K562 (cell line): ENCODE measurements around the gene PTRH1. TPM values are rescaled to one million over a fixed set of nuclear protein-coding genes. Genes with fewer than 3 reads are reported as not detected.

Source experiments
- ASH1L ChIP-seq: fragments of 450-650 bp; IDR thresholded peaks from 2 replicates; pipeline ENCODE4 v1.6.1; 2018; ENCODE audit warnings: borderline replicate concordance, mild to moderate bottlenecking, low read depth; ENCODE audit not compliant: partially characterized antibody
- BRF1 ChIP-seq: IDR thresholded peaks from 3 replicates; pipeline ENCODE4 v1.6.1; 2011; ENCODE audit warnings: borderline replicate concordance, mild to moderate bottlenecking; ENCODE audit not compliant: insufficient read length; ENCODE audit errors: extremely low read depth
- CTBP1 ChIP-seq: fragments of 450-650 bp; IDR thresholded peaks from 2 replicates; pipeline ENCODE4 v1.6.1; 2016; ENCODE audit warnings: borderline replicate concordance
- KAT7 ChIP-seq: sonication (generic); formaldehyde crosslinking; IDR thresholded peaks from 2 replicates; pipeline ENCODE4 v1.8.0; 2022; ENCODE audit warnings: missing genetic modification reagents, mild to moderate bottlenecking, borderline replicate concordance
- KLF13 ChIP-seq: fragments of 450-650 bp; IDR thresholded peaks from 2 replicates; pipeline ENCODE4 v1.6.1; 2016; ENCODE audit warnings: missing genetic modification characterization, low read depth, mild to moderate bottlenecking, missing compliant biosample characterization, moderate library complexity, borderline replicate concordance
- LCOR ChIP-seq: sonication (generic); formaldehyde crosslinking; IDR thresholded peaks from 2 replicates; pipeline ENCODE4 v1.8.0; 2022; ENCODE audit warnings: mild to moderate bottlenecking, missing genetic modification reagents
- PCBP1 ChIP-seq: fragments of 200-400 bp; formaldehyde crosslinking; IDR thresholded peaks from 2 replicates; pipeline ENCODE4 v1.6.1; 2018; ENCODE audit warnings: mild to moderate bottlenecking, low read depth, low read length; ENCODE audit not compliant: poor library complexity, severe bottlenecking
- PHF8 ChIP-seq: fragments of 200-600 bp; sonication (generic); IDR thresholded peaks from 2 replicates; pipeline ENCODE4 v1.6.1; 2012; ENCODE audit warnings: mixed run types, mild to moderate bottlenecking, inconsistent platforms, low read length, moderate library complexity, borderline replicate concordance
- RHOXF2B ChIP-seq: fragments of 250-450 bp; sonication (Bioruptor Pico); conservative IDR thresholded peaks from 2 replicates; pipeline ENCODE4 v1.5.1; 2021
- SMARCE1 ChIP-seq: fragments of 450-650 bp; IDR thresholded peaks from 2 replicates; pipeline ENCODE4 v1.7.1; 2016; ENCODE audit warnings: mild to moderate bottlenecking
- SNIP1 ChIP-seq: fragments of 450-650 bp; IDR thresholded peaks from 2 replicates; pipeline ENCODE4 v1.7.1; 2017; ENCODE audit warnings: low read depth, mild to moderate bottlenecking
- STAG1 ChIP-seq: sonication (generic); formaldehyde crosslinking; IDR thresholded peaks from 2 replicates; pipeline ENCODE4 v1.5.0; 2020; ENCODE audit warnings: missing genetic modification reagents, borderline replicate concordance
- TFAM ChIP-seq: fragments of 250-450 bp; sonication (Bioruptor Pico); conservative IDR thresholded peaks from 2 replicates; pipeline ENCODE4 v1.5.0; 2021; ENCODE audit warnings: mild to moderate bottlenecking, moderate library complexity
- TRIM24 ChIP-seq, 2 experiments: fragments of 450-650 bp; IDR thresholded peaks; 2 replicates each; pipeline ENCODE4 v1.6.1; 2016
- ZFPM2 ChIP-seq: fragments of 250-450 bp; sonication (Bioruptor Pico); IDR thresholded peaks from 2 replicates; pipeline ENCODE4 v1.5.1; 2022; ENCODE audit warnings: mild to moderate bottlenecking
- ZNF143 ChIP-seq: sonication (generic); formaldehyde crosslinking; IDR thresholded peaks from 2 replicates; pipeline ENCODE4 v1.9.0; 2022; ENCODE audit warnings: mild to moderate bottlenecking, missing genetic modification reagents
- polyA plus RNA-seq, 8 experiments: library from polyadenylated mRNA; depleted of rRNA in 4 of 8; stranded (reverse) in 5 of 8; unstranded in 3 of 8; fragments of >200 nt; fragmentation: Nextera tagmentation in 2 of 8; fragmentation: Illumina TruSeq in 1 of 8; extraction: Ambion mirVana in 2 of 8; extraction: Trizol in 1 of 8; gene quantifications; 2 replicates each; pipeline versions ENCODE4 v1.2.1 to v1.2.3, GENCODE V29; 2011 to 2014; ENCODE audit warnings: inconsistent platforms in 1 of 8, missing spikeins in 1 of 8
- total RNA-seq, 7 experiments: library from RNA; depleted of rRNA in 6 of 7; stranded (reverse); fragments of >200 nt in 6 of 7; fragmentation: Illumina TruSeq in 2 of 7; extraction: Trizol in 2 of 7; gene quantifications; 2 replicates each; pipeline versions ENCODE4 v1.2.1 to v1.2.3, GENCODE V29; 2011 to 2021; ENCODE audit warnings: low replicate concordance in 1 of 7
- TF ChIP-seq, protein P1 (sequence below): fragments of 450-650 bp; IDR thresholded peaks from 2 replicates; pipeline ENCODE4 v1.7.0; 2016; ENCODE audit warnings: borderline replicate concordance
- TF ChIP-seq, protein P2 (sequence below): fragments of 250-450 bp; sonication (Bioruptor Pico); IDR thresholded peaks from 2 replicates; pipeline ENCODE4 v1.5.1; 2021; ENCODE audit warnings: mild to moderate bottlenecking
- TF ChIP-seq, protein P3 (sequence below): sonication (generic); formaldehyde crosslinking; IDR thresholded peaks from 2 replicates; pipeline ENCODE4 v1.8.0; 2023; ENCODE audit warnings: missing genetic modification reagents, mild to moderate bottlenecking, borderline replicate concordance

Gene PTRH1
- total and polyA plus RNA-seq, 9 of the 15 experiments (the other 6 are each of a cell fraction or from before 2014, with no cell fraction given) = 0.63 to 43.1 (median 5.7) TPM

DNA sequence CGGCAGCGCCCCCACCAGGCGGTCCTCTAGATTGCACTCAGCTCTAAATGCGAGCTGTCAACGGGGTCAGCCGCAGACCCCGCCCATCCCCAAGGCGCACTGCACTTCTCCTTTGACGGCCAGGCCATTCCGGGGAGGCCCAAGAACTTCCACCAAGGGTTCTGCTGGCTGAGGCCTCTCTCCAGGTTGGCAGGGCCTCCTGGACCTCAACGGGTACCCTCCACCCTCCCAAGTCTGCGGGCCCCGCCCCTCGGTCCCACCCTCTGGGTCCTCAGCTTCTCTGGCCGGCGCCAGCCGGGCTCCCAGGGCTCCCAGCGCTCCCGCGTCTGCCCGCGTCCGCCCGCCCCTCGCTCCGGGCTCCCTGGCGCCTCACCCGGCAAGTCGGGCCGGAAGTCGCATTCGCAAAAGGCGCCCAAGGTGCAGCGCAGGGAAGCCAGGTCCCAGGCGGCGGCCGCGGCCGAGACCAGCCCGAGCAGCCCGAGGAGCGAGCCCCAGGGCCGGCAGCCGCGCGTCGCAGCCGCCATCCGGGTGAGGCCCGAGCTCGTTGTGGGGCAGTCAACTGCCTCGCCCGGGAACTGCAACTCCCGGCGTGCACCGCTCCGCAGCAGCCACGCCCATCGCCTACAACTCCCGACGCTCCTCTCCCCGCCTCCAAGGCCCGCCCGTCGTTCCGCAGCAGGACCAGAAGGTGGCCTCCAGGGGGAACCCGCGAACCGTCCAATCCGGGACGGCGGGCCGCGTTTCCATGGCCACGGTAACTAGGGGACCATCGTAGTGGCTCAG, 19.5 kb upstream of the PTRH1 start, which contains the start of gene TOR2A (continued):
- TF ChIP-seq, protein P1, sequence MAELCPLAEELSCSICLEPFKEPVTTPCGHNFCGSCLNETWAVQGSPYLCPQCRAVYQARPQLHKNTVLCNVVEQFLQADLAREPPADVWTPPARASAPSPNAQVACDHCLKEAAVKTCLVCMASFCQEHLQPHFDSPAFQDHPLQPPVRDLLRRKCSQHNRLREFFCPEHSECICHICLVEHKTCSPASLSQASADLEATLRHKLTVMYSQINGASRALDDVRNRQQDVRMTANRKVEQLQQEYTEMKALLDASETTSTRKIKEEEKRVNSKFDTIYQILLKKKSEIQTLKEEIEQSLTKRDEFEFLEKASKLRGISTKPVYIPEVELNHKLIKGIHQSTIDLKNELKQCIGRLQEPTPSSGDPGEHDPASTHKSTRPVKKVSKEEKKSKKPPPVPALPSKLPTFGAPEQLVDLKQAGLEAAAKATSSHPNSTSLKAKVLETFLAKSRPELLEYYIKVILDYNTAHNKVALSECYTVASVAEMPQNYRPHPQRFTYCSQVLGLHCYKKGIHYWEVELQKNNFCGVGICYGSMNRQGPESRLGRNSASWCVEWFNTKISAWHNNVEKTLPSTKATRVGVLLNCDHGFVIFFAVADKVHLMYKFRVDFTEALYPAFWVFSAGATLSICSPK = no peak
- TF ChIP-seq, protein P2, sequence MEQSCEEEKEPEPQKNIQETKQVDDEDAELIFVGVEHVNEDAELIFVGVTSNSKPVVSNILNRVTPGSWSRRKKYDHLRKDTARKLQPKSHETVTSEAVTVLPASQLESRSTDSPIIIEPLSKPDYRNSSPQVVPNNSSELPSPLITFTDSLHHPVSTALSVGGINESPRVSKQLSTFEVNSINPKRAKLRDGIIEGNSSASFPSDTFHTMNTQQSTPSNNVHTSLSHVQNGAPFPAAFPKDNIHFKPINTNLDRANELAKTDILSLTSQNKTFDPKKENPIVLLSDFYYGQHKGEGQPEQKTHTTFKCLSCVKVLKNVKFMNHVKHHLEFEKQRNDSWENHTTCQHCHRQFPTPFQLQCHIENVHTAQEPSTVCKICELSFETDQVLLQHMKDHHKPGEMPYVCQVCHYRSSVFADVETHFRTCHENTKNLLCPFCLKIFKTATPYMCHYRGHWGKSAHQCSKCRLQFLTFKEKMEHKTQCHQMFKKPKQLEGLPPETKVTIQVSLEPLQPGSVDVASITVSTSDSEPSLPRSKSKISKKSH (CRISPR knock-in tag) = no peak
- TF ChIP-seq SMARCE1 (no peak), KLF13 (tag) (peak; percentile 60; the same call in 1 of the 2 replicates), TRIM24 (IDR thresholded peaks at IDR 0.05) (no peak), LCOR (CRISPR knock-in tag) (no peak), CTBP1 (peak; percentile 79; the same call in 1 of the 2 replicates), ZNF143 (peak; percentile 96), PCBP1 (no peak), TFAM (CRISPR knock-in tag) (no peak), RHOXF2B (CRISPR knock-in tag) (no peak), ASH1L (no peak), KAT7 (CRISPR knock-in tag) (no peak), ZFPM2 (CRISPR knock-in tag) (no peak), STAG1 (peak; percentile 95), PHF8 (peak; percentile 90), BRF1 (no peak), SNIP1 (no peak)
- TF ChIP-seq, protein P3, sequence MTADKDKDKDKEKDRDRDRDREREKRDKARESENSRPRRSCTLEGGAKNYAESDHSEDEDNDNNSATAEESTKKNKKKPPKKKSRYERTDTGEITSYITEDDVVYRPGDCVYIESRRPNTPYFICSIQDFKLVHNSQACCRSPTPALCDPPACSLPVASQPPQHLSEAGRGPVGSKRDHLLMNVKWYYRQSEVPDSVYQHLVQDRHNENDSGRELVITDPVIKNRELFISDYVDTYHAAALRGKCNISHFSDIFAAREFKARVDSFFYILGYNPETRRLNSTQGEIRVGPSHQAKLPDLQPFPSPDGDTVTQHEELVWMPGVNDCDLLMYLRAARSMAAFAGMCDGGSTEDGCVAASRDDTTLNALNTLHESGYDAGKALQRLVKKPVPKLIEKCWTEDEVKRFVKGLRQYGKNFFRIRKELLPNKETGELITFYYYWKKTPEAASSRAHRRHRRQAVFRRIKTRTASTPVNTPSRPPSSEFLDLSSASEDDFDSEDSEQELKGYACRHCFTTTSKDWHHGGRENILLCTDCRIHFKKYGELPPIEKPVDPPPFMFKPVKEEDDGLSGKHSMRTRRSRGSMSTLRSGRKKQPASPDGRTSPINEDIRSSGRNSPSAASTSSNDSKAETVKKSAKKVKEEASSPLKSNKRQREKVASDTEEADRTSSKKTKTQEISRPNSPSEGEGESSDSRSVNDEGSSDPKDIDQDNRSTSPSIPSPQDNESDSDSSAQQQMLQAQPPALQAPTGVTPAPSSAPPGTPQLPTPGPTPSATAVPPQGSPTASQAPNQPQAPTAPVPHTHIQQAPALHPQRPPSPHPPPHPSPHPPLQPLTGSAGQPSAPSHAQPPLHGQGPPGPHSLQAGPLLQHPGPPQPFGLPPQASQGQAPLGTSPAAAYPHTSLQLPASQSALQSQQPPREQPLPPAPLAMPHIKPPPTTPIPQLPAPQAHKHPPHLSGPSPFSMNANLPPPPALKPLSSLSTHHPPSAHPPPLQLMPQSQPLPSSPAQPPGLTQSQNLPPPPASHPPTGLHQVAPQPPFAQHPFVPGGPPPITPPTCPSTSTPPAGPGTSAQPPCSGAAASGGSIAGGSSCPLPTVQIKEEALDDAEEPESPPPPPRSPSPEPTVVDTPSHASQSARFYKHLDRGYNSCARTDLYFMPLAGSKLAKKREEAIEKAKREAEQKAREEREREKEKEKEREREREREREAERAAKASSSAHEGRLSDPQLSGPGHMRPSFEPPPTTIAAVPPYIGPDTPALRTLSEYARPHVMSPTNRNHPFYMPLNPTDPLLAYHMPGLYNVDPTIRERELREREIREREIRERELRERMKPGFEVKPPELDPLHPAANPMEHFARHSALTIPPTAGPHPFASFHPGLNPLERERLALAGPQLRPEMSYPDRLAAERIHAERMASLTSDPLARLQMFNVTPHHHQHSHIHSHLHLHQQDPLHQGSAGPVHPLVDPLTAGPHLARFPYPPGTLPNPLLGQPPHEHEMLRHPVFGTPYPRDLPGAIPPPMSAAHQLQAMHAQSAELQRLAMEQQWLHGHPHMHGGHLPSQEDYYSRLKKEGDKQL (CRISPR knock-in tag) = no peak
